PC-9 (cell line): ENCODE results near the gene SRGN.

Experiments used
- EZH2 ChIP-seq: fragments of 200-600 bp; sonication (generic); IDR thresholded peaks from 2 replicates; pipeline ENCODE4 v1.8.0; 2017; ENCODE audit warnings: antibody characterized with exemption, low read depth
- TF ChIP-seq, protein P1 (sequence below): fragments of 200-600 bp; sonication (generic); conservative IDR thresholded peaks from 2 replicates; pipeline ENCODE4 v1.6.1; 2017; ENCODE audit warnings: mixed run types, antibody characterized with exemption, mild to moderate bottlenecking, moderate library complexity

DNA sequence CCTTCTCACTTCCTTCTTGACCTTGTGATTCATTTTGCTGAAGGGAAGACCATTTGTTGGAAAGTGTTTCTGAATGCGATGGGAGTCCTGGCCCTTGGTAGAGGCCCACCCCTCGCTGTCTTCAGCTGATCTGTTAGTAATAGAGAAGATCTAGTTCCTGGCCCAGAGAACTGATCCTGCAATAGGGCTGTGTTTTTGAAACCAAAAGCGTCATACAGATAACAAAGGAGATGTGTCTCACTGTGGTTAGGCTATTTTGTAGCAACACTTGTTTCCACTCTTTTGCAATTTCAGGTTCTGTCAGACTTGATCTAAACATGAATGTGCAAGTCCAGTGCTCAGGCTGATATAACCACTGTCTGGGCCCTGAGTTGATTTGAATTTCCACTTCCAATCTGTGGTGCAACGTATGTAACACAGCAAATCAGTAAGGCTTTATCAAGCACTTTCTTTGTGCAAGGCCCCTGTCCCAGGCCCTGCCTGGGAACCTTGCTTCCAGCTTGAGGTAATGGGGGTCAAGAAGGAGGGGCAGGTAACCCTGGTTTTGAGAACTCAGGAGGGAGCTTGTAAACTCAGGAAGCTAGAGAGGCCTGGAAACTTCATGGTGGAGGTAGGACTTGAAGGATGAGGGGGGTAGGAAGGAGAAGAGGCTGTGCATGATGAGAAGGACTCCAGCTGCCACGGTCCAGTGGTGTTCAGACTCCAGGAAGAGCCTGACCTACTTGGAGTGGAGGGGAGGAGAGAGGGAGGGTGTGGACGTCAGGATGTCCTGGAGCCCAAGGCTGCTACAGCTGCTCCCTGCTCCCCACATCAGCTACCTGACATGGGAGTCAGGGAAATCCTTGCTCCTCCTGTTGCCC is 42.2 kb upstream of the SRGN start:
- TF ChIP-seq, protein P1, sequence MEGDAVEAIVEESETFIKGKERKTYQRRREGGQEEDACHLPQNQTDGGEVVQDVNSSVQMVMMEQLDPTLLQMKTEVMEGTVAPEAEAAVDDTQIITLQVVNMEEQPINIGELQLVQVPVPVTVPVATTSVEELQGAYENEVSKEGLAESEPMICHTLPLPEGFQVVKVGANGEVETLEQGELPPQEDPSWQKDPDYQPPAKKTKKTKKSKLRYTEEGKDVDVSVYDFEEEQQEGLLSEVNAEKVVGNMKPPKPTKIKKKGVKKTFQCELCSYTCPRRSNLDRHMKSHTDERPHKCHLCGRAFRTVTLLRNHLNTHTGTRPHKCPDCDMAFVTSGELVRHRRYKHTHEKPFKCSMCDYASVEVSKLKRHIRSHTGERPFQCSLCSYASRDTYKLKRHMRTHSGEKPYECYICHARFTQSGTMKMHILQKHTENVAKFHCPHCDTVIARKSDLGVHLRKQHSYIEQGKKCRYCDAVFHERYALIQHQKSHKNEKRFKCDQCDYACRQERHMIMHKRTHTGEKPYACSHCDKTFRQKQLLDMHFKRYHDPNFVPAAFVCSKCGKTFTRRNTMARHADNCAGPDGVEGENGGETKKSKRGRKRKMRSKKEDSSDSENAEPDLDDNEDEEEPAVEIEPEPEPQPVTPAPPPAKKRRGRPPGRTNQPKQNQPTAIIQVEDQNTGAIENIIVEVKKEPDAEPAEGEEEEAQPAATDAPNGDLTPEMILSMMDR, result no peak
- TF ChIP-seq EZH2, result no peak
